Activated CD4-positive, alpha-beta T cell treated with anti-CD3 and anti-CD28 coated beads for 24 hours (primary cell): Measurements from ENCODE around the gene TGM2.
"Not testable (repeated sequence)": the region's sequence is repeated elsewhere in the genome, so short reads cannot be mapped to it uniquely, and the experiment has no call there.

Experiments used
- DNase-seq, 2 donors: peaks; one replicate each; pipeline ENCODE4 v3.0.0-alpha.2; 2020; ENCODE audit warnings: low read depth in 2 of 2

Gene TGM2

DNA sequence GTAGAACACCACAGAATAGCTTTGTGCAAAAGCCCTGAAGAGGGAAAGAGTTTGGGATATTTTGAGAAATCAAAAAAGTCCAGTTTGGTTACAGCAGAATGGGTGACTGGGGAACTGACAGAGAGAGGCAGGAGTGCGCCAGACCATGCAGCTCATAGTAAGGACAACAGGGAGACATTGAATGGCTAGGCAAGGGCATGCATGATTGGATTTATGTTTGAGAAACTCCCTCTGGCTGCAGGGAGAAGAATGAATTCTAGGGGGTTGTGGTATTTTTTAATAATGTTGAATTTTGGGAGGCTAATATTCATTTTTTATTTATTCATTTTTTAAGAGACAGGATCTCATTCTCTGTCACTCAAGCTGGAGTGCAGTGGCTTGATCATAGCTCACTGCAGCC, 49.9 kb downstream of the TGM2 start:
- no peak for DNase-seq

DNA sequence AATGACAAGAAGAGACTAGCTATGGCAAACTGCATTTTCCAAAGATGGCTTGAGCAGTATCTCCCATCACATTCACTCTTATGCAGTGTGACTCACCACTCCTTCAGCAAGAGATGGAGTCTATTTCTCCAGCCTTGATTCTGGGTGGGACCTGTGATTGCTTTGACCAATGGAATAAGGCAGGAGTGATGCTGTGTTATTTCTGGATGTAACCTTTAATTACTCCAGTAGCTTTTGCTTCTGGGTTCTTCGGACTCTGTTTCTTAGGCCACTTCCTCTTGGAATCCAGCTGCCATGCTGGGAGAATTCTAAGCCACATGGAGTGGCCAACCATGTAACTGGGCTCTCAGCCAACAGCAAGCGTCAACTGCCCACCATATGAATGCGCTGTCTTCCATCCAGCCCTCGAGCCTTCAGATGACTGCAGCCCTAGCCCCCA, 50.7 kb downstream of the TGM2 start:
- DNase-seq: no peak

DNA sequence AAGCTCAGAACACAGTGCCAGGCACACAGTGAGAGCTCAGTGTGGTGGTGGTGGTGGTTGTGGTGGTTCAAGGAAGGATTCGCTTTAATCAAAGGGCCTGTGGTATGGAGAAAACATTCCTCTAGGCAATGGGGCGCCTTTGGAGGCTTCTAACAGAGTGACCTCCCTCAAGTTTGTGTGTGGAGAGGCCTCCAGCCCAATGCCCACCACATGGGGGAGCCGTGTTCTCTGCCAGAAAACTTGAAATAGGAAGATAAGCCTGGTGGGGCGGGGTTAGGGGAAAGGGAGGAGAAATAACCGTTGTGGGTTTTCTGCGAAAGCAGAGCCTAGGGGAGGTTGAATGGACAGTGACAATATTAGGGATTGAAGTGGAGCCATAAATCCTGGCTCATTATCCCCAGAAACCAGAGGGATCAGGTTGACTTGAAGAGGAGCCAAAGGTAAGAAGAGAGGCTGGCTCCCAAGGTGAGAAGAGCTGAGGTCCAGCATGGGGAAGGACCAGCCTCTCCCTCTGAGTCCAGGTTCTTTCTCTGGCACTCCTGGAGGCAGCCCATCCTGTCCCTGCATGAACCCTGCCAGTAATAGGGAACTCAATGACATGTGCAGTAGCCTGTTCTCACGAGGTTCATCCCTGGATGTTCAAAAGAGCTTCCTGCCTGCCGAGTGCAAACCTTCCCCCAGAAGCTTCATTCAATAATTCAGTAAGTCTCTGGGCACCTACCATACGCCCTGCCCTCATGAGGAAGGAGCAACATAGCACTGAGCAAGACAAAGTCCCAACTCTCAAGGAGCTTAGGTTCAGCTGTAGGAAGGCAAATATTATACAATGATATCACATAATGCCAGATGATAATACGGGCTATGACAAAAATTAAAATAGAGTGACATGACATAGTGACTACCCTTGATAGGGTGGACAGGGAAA, 51.4 kb downstream of the TGM2 start:
- no peak for DNase-seq

DNA sequence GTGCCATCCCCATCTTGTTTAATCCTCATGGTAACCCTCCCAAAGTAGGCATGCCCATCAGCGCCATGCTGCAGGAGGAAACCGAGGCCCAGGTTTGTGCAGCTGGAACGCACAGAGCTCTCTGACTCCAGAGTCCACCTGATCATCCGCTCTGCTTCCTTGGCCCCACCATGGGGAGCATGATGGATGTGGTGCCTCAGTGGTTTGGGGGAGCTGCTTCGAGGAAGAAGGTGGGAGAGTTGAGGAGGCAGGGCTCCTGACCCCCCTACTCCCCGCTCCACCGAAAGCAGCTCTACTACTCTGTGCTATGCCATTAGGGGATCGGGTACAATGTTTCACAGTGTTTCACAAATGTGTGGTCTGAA, 52.2 kb downstream of the TGM2 start:
- no peak for DNase-seq

DNA sequence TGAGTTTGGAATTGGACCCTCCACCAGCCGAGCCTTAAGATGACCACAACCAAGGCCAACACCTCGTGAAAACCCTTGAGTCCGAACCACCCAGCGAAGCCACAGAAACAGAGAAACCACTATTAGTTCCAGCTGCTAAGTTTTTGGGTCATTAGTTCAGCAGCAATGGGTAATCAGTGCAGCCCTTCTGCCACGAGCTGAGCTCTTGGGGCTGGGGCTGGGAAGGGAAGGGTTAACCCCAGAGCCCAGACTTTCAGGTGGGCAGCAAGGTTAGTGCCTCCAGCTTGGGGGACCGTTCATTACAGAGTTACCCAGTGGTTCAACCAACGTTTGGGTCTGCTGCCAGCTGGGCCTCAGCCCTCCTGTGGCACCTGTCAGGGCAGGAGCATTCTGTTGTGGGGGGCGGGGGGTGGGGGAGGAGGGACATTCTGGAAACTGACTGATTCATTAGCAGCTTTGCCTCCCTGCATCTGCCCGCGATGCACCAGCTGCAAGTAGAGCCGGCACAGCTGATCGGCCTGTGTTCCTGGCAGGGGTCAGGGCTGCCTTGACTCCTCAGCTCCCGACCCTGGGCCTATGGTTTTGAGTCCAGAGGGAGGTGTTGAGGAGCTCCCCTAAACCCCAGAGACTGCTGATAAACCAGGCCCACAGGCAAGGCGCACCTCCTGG, 52.7 kb downstream of the TGM2 start:
- no peak for DNase-seq

DNA sequence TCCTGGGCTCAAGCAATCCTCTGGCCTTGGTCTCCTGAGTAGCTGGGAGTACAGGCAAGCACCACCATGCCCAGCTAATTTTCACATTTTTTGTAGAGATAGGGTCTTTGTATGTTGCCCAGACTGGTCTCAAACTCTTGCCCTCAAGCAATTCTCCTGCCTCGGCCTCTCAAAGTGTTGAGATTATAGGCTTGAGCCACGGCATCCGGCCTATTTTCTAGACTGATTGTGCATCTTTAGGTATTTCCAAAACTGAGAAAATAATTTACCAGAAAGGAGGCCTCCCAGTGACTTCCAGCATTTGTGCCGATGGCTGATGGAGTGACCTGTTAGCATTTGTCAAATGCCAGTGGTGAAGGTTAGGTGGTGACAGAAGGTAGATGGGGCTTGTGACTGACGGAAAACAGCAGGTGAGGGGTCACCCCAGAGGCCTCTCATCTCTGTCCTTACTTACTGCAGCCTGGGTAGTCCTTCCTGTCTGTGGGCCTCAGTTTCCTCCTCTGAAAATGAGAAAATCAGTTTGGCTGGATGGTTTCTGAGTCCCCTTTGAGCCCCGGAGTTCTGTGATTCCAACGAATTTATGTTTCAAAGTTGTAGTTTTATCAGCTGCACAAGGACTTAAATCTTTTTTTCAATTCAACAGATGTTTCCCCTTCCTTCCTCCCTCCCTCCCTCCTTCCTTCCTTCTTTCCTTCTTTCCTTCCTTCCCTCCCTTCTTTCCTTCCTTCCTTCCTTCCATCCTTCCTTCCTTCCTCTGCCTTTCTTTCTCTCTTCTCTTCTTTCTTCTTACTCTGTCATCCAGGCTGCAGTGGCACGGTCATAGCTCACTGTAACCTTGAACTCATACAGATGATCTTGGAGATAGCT, 53.5 kb downstream of the TGM2 start:
- DNase-seq: no peak

DNA sequence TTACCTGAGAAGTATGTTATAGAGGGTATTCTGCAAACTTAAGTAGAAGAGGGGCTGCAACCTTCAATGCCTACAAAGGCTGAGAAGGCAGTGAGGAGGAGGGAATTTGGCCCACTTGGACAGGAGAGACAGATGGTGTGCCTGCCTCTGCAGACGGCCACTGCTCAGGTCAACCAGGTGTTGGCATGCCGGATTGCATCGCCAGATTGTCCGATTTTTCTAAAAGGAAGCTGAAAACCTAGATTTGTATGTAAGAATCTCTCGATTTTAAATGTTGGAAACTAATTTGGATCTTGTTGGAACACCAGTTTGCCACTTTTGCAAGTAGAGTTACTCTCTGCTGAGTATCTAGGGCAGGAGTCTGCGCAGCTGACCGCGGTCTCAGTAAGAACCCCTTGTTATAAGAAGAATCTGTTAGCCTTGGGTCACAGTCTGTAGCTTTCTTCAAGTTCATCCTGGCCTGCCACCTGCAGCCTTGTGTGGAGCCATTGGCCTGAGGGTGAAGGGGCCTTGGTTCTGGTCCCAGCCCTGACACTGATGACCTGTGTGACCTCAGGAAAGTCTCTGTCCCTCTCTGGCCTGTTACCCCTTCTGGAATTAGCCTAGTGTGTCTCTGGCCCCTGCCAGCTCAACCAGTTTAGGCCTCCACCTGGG, 54.4 kb downstream of the TGM2 start:
- DNase-seq: no peak

DNA sequence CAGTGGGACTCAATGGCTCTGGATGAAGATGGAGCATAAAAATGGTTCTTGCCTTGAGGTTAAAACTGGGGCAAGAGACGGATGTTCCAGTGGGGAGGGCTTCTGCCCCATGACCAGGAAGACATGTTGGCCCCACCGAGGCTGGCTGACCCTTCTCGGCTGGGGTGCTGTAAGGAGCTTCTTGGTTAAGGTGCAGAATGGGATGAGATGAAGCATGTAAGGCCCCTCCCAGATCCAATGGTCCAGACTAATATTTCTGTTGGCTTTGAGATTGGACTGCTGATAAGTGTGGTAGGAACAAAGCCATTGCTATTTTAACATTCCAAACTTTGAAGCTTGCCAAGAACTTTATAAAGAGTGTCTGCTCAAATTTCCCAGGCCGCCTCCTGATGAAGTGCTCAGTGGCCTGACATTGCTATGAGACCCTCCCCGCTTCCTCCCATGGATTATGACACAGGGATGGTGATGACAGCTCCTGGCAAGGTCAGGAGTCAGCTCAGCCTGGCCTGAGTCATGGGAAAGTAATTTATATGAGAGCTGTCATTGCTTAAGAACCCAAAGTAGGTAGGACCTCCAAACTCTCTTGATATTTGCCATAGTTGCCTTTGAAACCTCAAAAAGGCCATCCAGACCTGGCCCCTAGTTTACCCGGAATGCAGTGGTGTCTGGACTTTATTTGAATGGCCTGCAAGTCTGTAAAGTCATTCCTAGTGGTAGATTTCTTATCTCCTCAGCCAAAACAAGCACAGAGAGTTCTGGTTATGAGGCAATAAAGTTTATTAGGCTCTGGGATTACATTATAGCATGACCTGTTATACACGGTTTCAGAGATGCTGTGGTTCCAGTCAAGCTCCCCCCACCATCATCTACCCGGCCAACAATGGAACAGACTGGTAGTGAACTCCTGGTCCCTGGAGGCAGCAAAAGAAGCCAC, 55.2 kb downstream of the TGM2 start:
- no peak for DNase-seq

DNA sequence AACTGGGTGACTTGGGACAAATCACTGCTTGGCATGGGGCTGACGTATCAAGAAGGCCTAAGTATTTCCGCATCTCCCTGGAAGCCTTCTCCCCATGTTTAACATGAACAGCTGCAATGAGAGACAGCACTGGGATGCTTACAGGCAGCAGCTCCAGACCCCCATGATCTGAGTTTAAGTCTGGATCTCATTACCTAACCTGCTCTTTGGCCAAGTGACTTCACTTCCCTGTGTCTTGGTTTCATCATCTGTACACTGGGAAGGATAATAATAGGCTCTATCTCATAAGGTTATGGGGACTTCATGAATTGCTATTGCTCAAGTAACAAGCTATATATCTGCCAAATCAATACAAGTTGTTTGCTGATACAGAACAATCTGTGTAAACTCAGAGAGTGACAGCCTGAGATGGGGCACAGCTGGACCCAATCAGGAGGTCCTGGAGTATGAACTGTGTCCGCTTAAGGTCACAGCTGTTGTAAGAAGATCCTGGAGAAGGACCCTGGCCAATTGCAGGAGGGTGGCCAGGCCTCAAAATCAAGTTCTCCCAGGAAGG, 56.0 kb downstream of the TGM2 start:
- DNase-seq: no peak

DNA sequence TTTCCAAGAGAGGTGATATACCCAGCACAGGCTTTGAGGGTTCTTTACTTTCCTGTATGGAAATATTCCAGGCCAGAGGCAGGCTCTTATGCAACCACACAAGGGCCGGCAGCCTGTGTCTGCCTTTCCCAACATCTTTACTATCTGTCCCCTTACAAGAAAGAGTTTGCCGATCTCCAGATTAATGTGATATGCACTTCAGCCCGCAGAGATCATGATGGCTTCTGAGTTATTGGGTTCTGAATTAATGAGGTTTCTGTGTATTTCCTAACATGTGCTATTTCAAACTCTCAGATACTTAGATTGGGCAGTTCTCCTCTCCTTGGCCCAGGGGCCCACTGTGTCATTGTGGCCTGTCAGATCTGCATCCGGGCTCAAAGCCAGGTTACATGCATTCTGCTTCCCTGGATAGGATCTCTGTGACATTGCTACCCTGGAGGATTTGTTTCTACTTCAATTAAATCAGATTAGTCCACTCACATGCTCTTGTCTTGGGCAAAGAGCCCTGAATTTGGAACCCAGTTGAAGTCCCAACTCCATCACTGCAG, 56.6 kb downstream of the TGM2 start:
- no peak for DNase-seq

DNA sequence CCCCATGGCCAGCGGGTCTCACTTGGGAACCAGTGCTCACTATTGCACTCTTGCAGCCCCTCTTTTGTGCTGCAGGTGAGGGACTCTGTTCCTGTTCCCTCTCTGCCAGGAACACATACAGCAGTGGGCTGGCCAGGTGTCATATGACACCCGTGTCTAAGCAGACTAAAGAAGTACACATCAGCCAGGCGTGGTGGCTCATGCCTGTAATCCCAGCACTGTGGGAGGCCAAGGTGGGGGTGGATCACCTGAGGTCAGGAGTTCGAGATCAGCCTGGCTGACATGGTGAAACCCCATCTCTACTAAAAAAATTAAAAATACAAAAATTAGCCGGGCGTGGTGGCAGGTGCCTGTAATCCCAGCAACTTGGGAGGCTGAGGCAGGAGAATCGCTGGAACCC, 57.2 kb downstream of the TGM2 start:
- not testable (repeated sequence) for DNase-seq

DNA sequence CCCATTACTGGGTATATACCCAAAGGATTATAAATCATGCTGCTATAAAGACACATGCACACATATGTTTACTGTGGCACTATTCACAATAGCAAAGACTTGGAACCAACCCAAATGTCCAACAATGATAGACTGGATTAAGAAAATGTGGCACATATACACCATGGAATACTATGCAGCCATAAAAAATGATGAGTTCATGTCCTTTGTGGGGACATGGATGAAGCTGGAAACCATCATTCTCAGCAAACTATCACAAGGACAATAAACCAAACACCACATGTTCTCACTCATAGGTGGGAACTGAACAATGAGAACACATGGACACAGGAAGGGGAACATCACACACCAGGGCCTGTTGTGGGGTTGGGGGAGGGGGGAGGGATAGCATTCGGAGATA, 57.7 kb downstream of the TGM2 start:
- not testable (repeated sequence) for DNase-seq

DNA sequence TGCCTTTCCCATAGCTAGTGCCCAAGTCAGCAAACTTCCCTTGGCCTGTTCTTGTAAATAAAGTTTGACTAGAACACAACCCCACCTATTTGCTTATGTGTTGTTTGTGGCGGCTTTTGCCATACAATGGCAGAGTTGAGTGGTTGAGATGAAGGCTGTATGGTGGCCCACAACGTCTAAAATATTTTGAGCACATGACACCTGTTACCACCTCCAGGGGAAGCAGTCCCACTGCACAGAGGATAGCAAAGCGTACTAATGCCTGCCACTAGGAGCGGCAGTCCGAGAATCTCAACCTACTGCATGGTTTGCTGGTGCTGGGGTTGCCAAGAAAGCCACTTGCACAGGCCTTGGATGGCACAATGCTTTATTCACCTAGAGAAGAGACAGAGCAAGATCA, 58.6 kb downstream of the TGM2 start:
- DNase-seq: no peak

DNA sequence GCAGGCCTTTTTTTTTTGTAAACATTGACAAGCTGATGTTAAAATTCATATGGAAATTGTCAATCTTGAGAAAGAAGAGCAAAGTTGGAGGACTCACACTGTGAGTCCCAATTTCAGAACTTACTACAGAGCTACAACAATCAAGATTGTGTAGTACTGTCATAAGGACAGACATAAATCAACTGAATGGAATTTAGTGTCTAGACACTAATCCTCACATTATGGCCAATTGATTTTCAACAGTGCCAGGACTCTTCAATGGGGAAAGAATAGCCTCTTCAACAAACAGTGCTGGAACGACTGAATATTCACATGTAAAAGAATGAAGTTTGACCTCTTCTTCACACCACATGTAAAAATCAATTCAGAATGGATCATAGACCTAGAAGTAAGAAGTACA, 60.8 kb downstream of the TGM2 start:
- no peak for DNase-seq

DNA sequence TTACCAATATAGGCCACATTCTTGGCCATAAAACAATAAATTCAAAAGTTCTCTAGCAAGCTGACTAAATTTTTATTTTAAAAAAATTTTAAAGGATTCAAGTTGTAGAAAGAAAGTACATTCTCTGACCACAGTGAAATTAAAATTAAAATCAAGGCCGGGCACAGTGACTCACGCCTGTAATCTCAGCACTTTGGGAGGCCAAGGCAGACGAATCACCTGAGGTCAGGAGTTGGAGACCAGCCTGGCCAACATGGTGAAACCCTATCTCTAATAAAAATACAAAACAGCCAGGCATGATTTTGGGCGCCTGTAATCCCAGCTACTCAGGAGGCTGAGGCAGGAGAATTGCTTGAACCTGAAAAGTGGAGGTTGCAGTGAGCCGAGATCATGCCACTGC, 62.9 kb downstream of the TGM2 start:
- DNase-seq: not testable (repeated sequence)

DNA sequence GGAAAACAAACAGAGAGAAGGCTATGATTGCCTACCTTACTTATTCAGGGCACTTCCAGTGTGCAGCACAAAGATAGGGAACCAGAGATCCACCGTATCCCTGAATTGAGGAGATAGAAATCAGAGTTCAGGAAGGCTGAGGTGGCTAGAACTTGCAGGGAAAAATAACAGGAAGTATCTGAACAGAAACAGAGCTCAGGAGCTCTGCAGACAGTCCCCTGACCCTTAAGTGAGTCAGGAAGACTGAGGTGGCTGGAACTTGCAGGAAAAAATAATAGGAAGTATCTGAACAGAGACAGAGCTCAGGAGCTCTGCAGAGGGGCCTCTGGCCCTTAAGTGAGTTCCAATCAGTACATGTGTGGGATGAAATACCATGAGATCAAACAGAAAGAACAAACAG, 66.1 kb downstream of the TGM2 start:
- no peak for DNase-seq

DNA sequence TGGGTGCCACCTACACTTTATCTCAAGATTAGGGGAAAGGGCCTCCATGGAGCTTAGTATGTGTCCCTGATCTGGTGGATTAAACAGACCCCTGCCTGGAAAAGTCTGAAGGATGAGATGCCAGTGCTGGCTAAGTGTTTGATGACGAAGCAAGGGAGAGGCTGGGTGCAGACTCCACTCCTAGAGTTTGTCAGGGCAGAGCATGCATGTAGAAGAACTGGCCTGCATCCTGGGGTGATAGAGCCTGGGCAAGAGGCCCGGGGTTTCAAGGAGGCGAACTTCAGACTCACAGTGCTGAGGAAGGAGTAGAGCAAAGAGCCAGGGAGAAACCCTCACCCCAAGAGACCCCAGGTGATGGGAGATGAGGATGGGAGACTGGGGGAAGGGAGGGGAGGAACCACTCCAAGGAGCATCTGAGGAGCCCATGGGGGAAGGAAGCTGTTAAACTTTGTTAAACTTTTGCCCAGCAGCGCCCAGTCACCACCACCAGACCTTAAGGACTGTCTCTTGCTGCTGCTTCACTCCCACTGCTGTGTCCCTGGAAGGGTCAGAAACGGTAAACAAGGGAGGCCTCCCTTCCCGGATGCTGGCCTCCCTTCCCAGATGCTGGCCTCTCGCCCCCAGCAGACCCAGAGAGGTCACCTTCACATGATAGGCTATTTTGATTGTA, 69.9 kb downstream of the TGM2 start:
- no peak for DNase-seq

DNA sequence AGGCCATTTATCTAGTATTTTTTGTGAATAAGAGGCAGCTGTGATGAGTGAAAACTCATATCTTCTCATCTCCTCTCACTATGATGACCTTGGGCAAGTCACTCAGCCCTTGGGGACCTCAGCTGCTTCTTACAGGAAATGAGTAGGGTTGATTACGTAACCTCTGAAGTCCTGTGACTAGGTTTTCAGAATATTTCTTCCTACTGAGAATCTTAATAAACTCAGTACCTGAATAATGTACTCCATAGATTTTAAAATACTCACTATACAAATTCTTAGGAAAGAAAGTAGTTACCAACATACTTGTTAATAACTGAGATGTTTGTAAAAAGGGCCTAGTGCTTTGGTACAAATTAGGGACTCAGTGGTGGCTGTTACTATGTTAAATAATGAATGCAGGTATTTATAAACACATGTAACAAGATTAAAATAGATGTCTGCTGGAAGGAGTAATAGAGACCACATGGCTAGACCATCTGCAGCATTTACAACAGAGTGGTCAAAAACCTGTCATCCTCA, 70.6 kb downstream of the TGM2 start:
- no peak for DNase-seq

DNA sequence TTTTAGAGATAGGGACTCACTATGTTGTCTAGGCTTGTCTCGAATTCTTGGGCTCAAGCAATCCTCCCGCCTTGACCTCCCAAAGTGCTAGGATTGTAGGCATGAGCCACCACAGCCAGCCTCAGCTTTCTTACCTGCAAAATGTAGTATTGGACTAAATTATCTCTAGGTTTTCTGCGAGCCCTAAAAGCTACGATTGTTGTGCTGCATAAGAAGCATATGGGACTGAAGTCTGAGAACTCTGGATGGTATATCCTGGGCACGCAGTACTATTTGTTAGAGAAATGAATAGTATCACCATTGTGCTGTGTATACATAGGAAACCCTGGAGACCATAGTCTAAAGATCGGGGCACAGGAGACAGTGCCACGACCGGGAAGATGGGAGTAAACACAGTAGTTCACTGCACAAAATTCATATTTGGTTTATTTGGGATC, 71.4 kb downstream of the TGM2 start:
- DNase-seq: no peak
